HG03103 (cell line): Measurements from ENCODE around the gene KRTAP4-8.
"Not testable (repeated sequence)": the region's sequence is repeated elsewhere in the genome, so short reads cannot be mapped to it uniquely, and the experiment has no call there.

Experiments used
- ATAC-seq: cut with Tn5 transposase; IDR thresholded peaks from one replicate; pipeline ENCODE4 v1.9.1; 2021; ENCODE audit warnings: low read depth; ENCODE audit not compliant: unreplicated experiment

KRTAP4-8 gene

GRCh38 chr17:41067281-41067680 is 30.7 kb downstream of the KRTAP4-8 start:
- ATAC-seq: no peak

GRCh38 chr17:41065829-41066624 is 31.9 kb downstream of the KRTAP4-8 start, which contains the start of gene KRTAP2-4:
TSS of gene KRTAP2-4 (minus strand) at chr17:41065879. CDS start at chr17:41065845, 34 bp downstream.
- no peak for ATAC-seq

- ATAC-seq: not testable (repeated sequence)
These were observed 32.8 kb downstream of the KRTAP4-8 start for GRCh38 chr17:41065016-41065689.

- no peak for ATAC-seq
These were observed 33.6 kb downstream of the KRTAP4-8 start for GRCh38 chr17:41064301-41064700.

- no peak for ATAC-seq
These were observed 34.5 kb downstream of the KRTAP4-8 start for GRCh38 chr17:41063449-41063848.

- no peak for ATAC-seq
These were observed 36.0 kb downstream of the KRTAP4-8 start for GRCh38 chr17:41061964-41062363.

- ATAC-seq: no peak
These were observed 37.8 kb downstream of the KRTAP4-8 start, which contains the start of gene KRTAP2-3 for GRCh38 chr17:41060052-41060604. TSS of gene KRTAP2-3 (minus strand) at chr17:41060114. CDS start at chr17:41060050, 64 bp downstream.

- not testable (repeated sequence) for ATAC-seq
These were observed 38.5 kb downstream of the KRTAP4-8 start for GRCh38 chr17:41059276-41060051.

GRCh38 chr17:41058741-41059140 is 39.2 kb downstream of the KRTAP4-8 start:
- ATAC-seq: no peak

- ATAC-seq: no peak
These were observed 40.4 kb downstream of the KRTAP4-8 start for GRCh38 chr17:41057547-41057946.

GRCh38 chr17:41055130-41055529 is 42.8 kb downstream of the KRTAP4-8 start, which contains the start of gene KRTAP2-2:
TSS of gene KRTAP2-2 (minus strand) at chr17:41055230. CDS start at chr17:41055211, 19 bp downstream.
- ATAC-seq: not testable (repeated sequence)

- ATAC-seq: not testable (repeated sequence)
These were observed 43.4 kb downstream of the KRTAP4-8 start for GRCh38 chr17:41054556-41054955.

GRCh38 chr17:41054025-41054424 is 43.9 kb downstream of the KRTAP4-8 start:
- ATAC-seq: no peak

- ATAC-seq: no peak
These were observed 45.4 kb downstream of the KRTAP4-8 start for GRCh38 chr17:41052566-41052965.

- no peak for ATAC-seq
These were observed 48.8 kb downstream of the KRTAP4-8 start for GRCh38 chr17:41049110-41049509.

GRCh38 chr17:41048441-41048840 is 49.5 kb downstream of the KRTAP4-8 start:
- ATAC-seq: no peak
